SK-N-SH treated with all-trans-retinoic acid at 6 μM for 48 hours (cell line): ENCODE data around the gene SLC6A18.

ENCODE experiments used
- ARNTL ChIP-seq: fragments of 450-650 bp; formaldehyde crosslinking; IDR thresholded peaks from 2 replicates; pipeline ENCODE4 v1.5.0; 2020; ENCODE audit warnings: low read depth, mild to moderate bottlenecking, moderate library complexity, borderline replicate concordance
- CSDC2 ChIP-seq: fragments of 250-450 bp; sonication (Bioruptor Pico); IDR thresholded peaks from 2 replicates; pipeline ENCODE4 v1.5.0; 2020; ENCODE audit warnings: mild to moderate bottlenecking, moderate library complexity
- GLIS3 ChIP-seq: fragments of 250-450 bp; sonication (Bioruptor Pico); IDR thresholded peaks from 2 replicates; pipeline ENCODE4 v1.5.0; 2020; ENCODE audit warnings: mild to moderate bottlenecking, moderate library complexity
- PPARA ChIP-seq: fragments of 250-450 bp; sonication (Bioruptor Pico); IDR thresholded peaks from 2 replicates; pipeline ENCODE4 v1.5.0; 2020; ENCODE audit warnings: mild to moderate bottlenecking, borderline replicate concordance
- TF ChIP-seq, protein P1 (sequence below): fragments of 250-450 bp; sonication (Bioruptor Pico); IDR thresholded peaks from 2 replicates; pipeline ENCODE4 v1.8.0; 2020; ENCODE audit warnings: mild to moderate bottlenecking, moderate library complexity, borderline replicate concordance
- TF ChIP-seq, protein P2 (sequence below): fragments of 250-450 bp; sonication (Bioruptor Pico); IDR thresholded peaks from 2 replicates; pipeline ENCODE4 v1.5.0; 2020; ENCODE audit warnings: mild to moderate bottlenecking, moderate library complexity

DNA sequence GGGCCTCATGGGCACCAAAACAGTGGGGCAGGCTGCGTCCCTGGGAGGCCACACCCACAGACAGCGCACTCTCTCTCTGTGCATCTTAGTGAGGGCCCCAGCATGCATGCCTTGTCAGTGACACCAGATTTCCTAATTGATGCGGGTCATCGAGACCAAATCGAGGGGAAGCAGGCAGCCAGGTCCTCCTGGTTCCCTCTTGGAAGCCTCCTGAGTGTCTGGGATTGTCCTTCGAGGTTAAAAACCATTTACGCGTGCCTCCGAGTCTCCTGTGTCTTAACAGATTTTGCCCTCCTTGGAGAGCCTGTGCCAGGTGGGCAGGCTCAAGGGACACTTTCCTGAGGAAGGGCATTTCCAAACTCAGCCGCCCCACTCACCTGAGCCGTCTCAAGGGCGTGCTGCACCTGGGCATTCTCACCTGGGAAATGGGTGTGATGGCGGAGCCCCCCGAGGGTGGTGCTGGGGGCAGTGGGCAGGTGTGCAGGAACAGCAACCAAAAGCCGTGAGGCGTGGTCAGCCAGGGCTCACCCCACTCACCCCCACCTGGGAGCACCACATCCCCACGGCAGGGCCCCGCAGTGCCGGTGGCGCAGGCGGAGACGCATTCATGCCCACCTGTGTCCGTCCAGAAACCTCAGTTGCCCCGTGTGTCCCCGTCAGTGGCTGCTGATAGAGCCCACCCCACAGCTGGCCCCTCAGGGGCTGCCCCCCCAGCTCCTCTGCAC, 21.1 kb upstream of the SLC6A18 start:
- TF ChIP-seq PPARA (CRISPR knock-in tag) (no peak), CSDC2 (no peak), GLIS3 (CRISPR knock-in tag) (no peak), ARNTL (CRISPR knock-in tag) (no peak)
- TF ChIP-seq, protein P1, sequence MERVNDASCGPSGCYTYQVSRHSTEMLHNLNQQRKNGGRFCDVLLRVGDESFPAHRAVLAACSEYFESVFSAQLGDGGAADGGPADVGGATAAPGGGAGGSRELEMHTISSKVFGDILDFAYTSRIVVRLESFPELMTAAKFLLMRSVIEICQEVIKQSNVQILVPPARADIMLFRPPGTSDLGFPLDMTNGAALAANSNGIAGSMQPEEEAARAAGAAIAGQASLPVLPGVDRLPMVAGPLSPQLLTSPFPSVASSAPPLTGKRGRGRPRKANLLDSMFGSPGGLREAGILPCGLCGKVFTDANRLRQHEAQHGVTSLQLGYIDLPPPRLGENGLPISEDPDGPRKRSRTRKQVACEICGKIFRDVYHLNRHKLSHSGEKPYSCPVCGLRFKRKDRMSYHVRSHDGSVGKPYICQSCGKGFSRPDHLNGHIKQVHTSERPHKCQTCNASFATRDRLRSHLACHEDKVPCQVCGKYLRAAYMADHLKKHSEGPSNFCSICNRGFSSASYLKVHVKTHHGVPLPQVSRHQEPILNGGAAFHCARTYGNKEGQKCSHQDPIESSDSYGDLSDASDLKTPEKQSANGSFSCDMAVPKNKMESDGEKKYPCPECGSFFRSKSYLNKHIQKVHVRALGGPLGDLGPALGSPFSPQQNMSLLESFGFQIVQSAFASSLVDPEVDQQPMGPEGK: no peak
- TF ChIP-seq, protein P2, sequence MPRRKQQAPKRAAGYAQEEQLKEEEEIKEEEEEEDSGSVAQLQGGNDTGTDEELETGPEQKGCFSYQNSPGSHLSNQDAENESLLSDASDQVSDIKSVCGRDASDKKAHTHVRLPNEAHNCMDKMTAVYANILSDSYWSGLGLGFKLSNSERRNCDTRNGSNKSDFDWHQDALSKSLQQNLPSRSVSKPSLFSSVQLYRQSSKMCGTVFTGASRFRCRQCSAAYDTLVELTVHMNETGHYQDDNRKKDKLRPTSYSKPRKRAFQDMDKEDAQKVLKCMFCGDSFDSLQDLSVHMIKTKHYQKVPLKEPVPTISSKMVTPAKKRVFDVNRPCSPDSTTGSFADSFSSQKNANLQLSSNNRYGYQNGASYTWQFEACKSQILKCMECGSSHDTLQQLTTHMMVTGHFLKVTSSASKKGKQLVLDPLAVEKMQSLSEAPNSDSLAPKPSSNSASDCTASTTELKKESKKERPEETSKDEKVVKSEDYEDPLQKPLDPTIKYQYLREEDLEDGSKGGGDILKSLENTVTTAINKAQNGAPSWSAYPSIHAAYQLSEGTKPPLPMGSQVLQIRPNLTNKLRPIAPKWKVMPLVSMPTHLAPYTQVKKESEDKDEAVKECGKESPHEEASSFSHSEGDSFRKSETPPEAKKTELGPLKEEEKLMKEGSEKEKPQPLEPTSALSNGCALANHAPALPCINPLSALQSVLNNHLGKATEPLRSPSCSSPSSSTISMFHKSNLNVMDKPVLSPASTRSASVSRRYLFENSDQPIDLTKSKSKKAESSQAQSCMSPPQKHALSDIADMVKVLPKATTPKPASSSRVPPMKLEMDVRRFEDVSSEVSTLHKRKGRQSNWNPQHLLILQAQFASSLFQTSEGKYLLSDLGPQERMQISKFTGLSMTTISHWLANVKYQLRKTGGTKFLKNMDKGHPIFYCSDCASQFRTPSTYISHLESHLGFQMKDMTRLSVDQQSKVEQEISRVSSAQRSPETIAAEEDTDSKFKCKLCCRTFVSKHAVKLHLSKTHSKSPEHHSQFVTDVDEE (CRISPR knock-in tag): no peak
